Measurements from ENCODE around the gene IQSEC1. TPM values are rescaled to one million over a fixed set of nuclear protein-coding genes. Genes with fewer than 3 reads are reported as not detected.

The IQSEC1 gene
- total RNA-seq, 3 donors from 2014 or later = 19.8 to 42.2 (median 21.9) TPM

GRCh38 chr3:13113346-13114330, 40.4 kb upstream of the IQSEC1 start:
- no peak for TF ChIP-seq CTCF (IDR thresholded peaks at IDR 0.05)
- Histone ChIP-seq H3K36me3 (ENCODE audit: low read depth) (no peaks in the 10 kb centered on the region), H3K4me3 (no peak overlapping the region), H3K4me1 (ENCODE audit: low read depth) (peaks cover 13% of the 10 kb centered on the region), H3K9me3 (no peaks in the 10 kb centered on the region)
- DNase-seq = peak in 2 of 3 donors; percentile 18 to 50
- intact Hi-C loops (cut with DNase I, micrococcal nuclease) = no loop called here
- no peak for ATAC-seq

GRCh38 chr3:13112521-13113345, 39.5 kb upstream of the IQSEC1 start:
- no peaks in the 10 kb centered on the region for H3K9me3 ChIP-seq
- no peaks in the 10 kb centered on the region for H3K36me3 ChIP-seq (ENCODE audit: low read depth)
- DNase-seq = peak in 1 of 3 donors; percentile 34
- no peak for TF ChIP-seq CTCF (IDR thresholded peaks at IDR 0.05)
- intact Hi-C loops (cut with DNase I, micrococcal nuclease) = no loop called here
- H3K4me1 ChIP-seq (ENCODE audit: low read depth) = peaks cover 13% of the 10 kb centered on the region
- no peak overlapping the region for H3K4me3 ChIP-seq
- no peak for ATAC-seq

- Histone ChIP-seq H3K4me1 (ENCODE audit: low read depth) (peaks cover 13% of the 10 kb centered on the region), H3K4me3 (no peak overlapping the region), H3K36me3 (ENCODE audit: low read depth) (no peaks in the 10 kb centered on the region), H3K9me3 (no peaks in the 10 kb centered on the region)
- no peak for TF ChIP-seq CTCF (IDR thresholded peaks at IDR 0.05)
- DNase-seq (peak; percentile 60 to 68 (median 64)), ATAC-seq (peak; percentile 76)
- intact Hi-C loops (cut with DNase I, micrococcal nuclease) = no loop called here
These were observed 38.8 kb upstream of the IQSEC1 start for GRCh38 chr3:13111873-13112520.

- peaks cover 13% of the 10 kb centered on the region for H3K4me1 ChIP-seq (ENCODE audit: low read depth)
- H3K9me3 ChIP-seq = no peaks in the 10 kb centered on the region
- intact Hi-C loops (cut with DNase I, micrococcal nuclease) = no loop called here
- DNase-seq (peak; percentile 51 to 57 (median 57)), ATAC-seq (peak; percentile 52)
- H3K36me3 ChIP-seq (ENCODE audit: low read depth) = no peaks in the 10 kb centered on the region
- no peak for TF ChIP-seq CTCF (IDR thresholded peaks at IDR 0.05)
- no peak overlapping the region for H3K4me3 ChIP-seq
These were observed 38.1 kb upstream of the IQSEC1 start for GRCh38 chr3:13111173-13111872.

GRCh38 chr3:13110678-13111116, 37.5 kb upstream of the IQSEC1 start:
- Histone ChIP-seq H3K9me3 (no peaks in the 10 kb centered on the region), H3K4me1 (ENCODE audit: low read depth) (peaks cover 13% of the 10 kb centered on the region), H3K4me3 (no peak overlapping the region), H3K36me3 (ENCODE audit: low read depth) (no peaks in the 10 kb centered on the region)
- intact Hi-C loops (cut with DNase I, micrococcal nuclease) = no loop called here
- peak; percentile 81 for ATAC-seq
- TF ChIP-seq CTCF (IDR thresholded peaks at IDR 0.05) = no peak
- peak; percentile 62 to 75 (median 62) for DNase-seq
